Lower leg skin (tissue), 3 donors: ENCODE data around the gene DYNC1LI2.

Experiments
- CTCF ChIP-seq, 3 donors: fragments of 450-650 bp; IDR thresholded peaks; one replicate each; pipeline ENCODE4 v1.5.1; 2016; ENCODE audit warnings: antibody characterized with exemption in 3 of 3, mild to moderate bottlenecking in 3 of 3, moderate library complexity in 2 of 3
- POLR2A ChIP-seq, 2 donors: fragments of 450-650 bp; IDR thresholded peaks; one replicate each; pipeline ENCODE4 v1.6.1; 2016 to 2017; ENCODE audit warnings: antibody characterized with exemption in 2 of 2, mild to moderate bottlenecking in 1 of 2, moderate library complexity in 1 of 2

GRCh38 chr16:66698046-66698445, 53.4 kb downstream of the DYNC1LI2 start:
- TF ChIP-seq CTCF (IDR thresholded peaks at IDR 0.05) (no peak), POLR2A (IDR thresholded peaks at IDR 0.05) (no peak)
